Mammary epithelial cell (primary cell): ENCODE data around the gene DUSP10.

Experiments used
- EZH2 ChIP-seq: IDR thresholded peaks from 2 replicates; pipeline ENCODE4 v1.6.1; 2012; ENCODE audit warnings: low read length, inconsistent platforms, borderline replicate concordance
- TF ChIP-seq, protein P1 (sequence below), 2 donors: IDR thresholded peaks in 1 of 2; conservative IDR thresholded peaks in 1 of 2; 2 replicates each; pipeline ENCODE4 v1.5.1; 2011 to 2012; ENCODE audit warnings: inconsistent platforms in 2 of 2, low read length in 2 of 2, mild to moderate bottlenecking in 2 of 2, control low read depth in 1 of 2, low read depth in 1 of 2; ENCODE audit not compliant: insufficient read depth in 1 of 2; ENCODE audit errors: extremely low read depth in 1 of 2

- TF ChIP-seq, protein P1, sequence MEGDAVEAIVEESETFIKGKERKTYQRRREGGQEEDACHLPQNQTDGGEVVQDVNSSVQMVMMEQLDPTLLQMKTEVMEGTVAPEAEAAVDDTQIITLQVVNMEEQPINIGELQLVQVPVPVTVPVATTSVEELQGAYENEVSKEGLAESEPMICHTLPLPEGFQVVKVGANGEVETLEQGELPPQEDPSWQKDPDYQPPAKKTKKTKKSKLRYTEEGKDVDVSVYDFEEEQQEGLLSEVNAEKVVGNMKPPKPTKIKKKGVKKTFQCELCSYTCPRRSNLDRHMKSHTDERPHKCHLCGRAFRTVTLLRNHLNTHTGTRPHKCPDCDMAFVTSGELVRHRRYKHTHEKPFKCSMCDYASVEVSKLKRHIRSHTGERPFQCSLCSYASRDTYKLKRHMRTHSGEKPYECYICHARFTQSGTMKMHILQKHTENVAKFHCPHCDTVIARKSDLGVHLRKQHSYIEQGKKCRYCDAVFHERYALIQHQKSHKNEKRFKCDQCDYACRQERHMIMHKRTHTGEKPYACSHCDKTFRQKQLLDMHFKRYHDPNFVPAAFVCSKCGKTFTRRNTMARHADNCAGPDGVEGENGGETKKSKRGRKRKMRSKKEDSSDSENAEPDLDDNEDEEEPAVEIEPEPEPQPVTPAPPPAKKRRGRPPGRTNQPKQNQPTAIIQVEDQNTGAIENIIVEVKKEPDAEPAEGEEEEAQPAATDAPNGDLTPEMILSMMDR (conservative IDR thresholded peaks at IDR 0.05 in 1 of 2, IDR thresholded peaks at IDR 0.05 in 1 of 2; ENCODE audit: extremely low read depth in 1 of 2, insufficient read depth in 1 of 2, low read depth in 1 of 2, low read length in 2 of 2), result no peak
- no peak for TF ChIP-seq EZH2
These were observed 74.4 kb downstream of the DUSP10 start for GRCh38 chr1:221667504-221667903.
